ENCODE measurements around the gene EPB41L2. TPM values are rescaled to one million over a fixed set of nuclear protein-coding genes. Genes with fewer than 3 reads are reported as not detected.

Gene EPB41L2
- total RNA-seq, 1 experiment from 2014 or later = 74.8 TPM

GRCh38 chr6:130971504-130971903, 91.5 kb downstream of the EPB41L2 start:
- Histone ChIP-seq H3K36me3 (ENCODE audit: control insufficient read depth in 1 of 2, insufficient read depth in 2 of 2, low read length in 2 of 2) (no peaks in the 10 kb centered on the region), H3K79me2 (ENCODE audit: insufficient read depth, low read length) (peaks cover 9% of the 10 kb centered on the region; the same call in 1 of the 2 replicates), H3K4me2 (ENCODE audit: low read length) (no peak overlapping the region), H3K27me3 (ENCODE audit: insufficient read depth, low read length) (no peaks in the 10 kb centered on the region), H3K9me2 (ENCODE audit: insufficient read depth) (no peaks in the 10 kb centered on the region), H2AFZ (ENCODE audit: low read depth, low read length, poor library complexity, severe bottlenecking) (no peak overlapping the region), H3K4me3 (replicated peaks in 1 of 2; ENCODE audit: low read depth in 1 of 2, low read length in 2 of 2) (no peak overlapping the region), H4K20me1 (ENCODE audit: insufficient read depth) (no peaks in the 10 kb centered on the region), H3K4me1 (ENCODE audit: control insufficient read depth in 1 of 2, insufficient read depth in 2 of 2, low read length in 2 of 2) (peaks cover 0 to 16% of the 10 kb centered on the region in 2 experiments; a peak in 2 of 4 replicates), H3K9ac (ENCODE audit: low read length) (no peak overlapping the region), H3K9me3 (ENCODE audit: control insufficient read depth in 1 of 2, insufficient read depth in 1 of 2, low read depth in 1 of 2, low read length in 2 of 2) (no peaks in the 10 kb centered on the region), H3K27ac (ENCODE audit: low read depth, low read length) (no peak overlapping the region)
- no peak for DNase-seq (ENCODE audit: low read depth, low spot score)
- ATAC-seq = no peak
- intact Hi-C loops (cut with micrococcal nuclease) = no loop called here
- no TSS peak for BruUV-seq (replicated peaks)
- POLR2A ChIA-PET = no interaction called here
- TF ChIP-seq SP1 (IDR thresholded peaks at IDR 0.05; ENCODE audit: low read depth) (no peak), EZH2phosphoT487 (IDR thresholded peaks at IDR 0.05; ENCODE audit: borderline replicate concordance) (no peak), CBX3 (IDR thresholded peaks at IDR 0.05; ENCODE audit: low read depth) (no peak), YY1 (IDR thresholded peaks at IDR 0.05; ENCODE audit: extremely low read depth, insufficient replicate concordance, low read depth, low read length) (no peak), CTCF (IDR thresholded peaks at IDR 0.05 in 2 of 3, conservative IDR thresholded peaks at IDR 0.05 in 1 of 3; ENCODE audit: borderline replicate concordance in 1 of 3, insufficient read depth in 1 of 3, low read depth in 2 of 3, low read length in 2 of 3) (no peak), ZNF274 (IDR thresholded peaks at IDR 0.05; ENCODE audit: low read depth, low read length) (no peak), SIN3A (IDR thresholded peaks at IDR 0.05; ENCODE audit: low read depth) (no peak), REST (IDR thresholded peaks at IDR 0.05; ENCODE audit: low read depth) (no peak), ZFX (IDR thresholded peaks at IDR 0.05) (no peak), EZH2 (IDR thresholded peaks at IDR 0.05) (no peak), ZBTB33 (IDR thresholded peaks at IDR 0.05; ENCODE audit: extremely low read depth, insufficient replicate concordance, low read length) (no peak), EGR1 (IDR thresholded peaks at IDR 0.05; ENCODE audit: low read depth) (no peak), ATF3 (IDR thresholded peaks at IDR 0.05) (no peak)
- CTCF ChIA-PET = no interaction called here
- RAD21 ChIA-PET (ENCODE audit: low non-redundant PET in 1 of 2, low total read pairs in 2 of 2, uncharacterized antibody in 2 of 2, unreplicated experiment in 2 of 2) = no interaction called here
